Stimulated activated CD4-positive, alpha-beta T cell treated with anti-CD3 and anti-CD28 coated beads, Interleukin-12 subunit alpha, Interleukin-12 subunit beta, amount 100 ng/mL, for 48 hours (primary cell): ENCODE data around the gene CPT1B.
"Not testable (repeated sequence)": the region's sequence is repeated elsewhere in the genome, so short reads cannot be mapped to it uniquely, and the experiment has no call there.

Source experiments
- DNase-seq, 3 donors: peaks; one replicate each; pipeline ENCODE4 v3.0.0-alpha.2; 2020; ENCODE audit warnings: low read depth in 2 of 3, low spot score in 1 of 3

Gene CPT1B

DNA sequence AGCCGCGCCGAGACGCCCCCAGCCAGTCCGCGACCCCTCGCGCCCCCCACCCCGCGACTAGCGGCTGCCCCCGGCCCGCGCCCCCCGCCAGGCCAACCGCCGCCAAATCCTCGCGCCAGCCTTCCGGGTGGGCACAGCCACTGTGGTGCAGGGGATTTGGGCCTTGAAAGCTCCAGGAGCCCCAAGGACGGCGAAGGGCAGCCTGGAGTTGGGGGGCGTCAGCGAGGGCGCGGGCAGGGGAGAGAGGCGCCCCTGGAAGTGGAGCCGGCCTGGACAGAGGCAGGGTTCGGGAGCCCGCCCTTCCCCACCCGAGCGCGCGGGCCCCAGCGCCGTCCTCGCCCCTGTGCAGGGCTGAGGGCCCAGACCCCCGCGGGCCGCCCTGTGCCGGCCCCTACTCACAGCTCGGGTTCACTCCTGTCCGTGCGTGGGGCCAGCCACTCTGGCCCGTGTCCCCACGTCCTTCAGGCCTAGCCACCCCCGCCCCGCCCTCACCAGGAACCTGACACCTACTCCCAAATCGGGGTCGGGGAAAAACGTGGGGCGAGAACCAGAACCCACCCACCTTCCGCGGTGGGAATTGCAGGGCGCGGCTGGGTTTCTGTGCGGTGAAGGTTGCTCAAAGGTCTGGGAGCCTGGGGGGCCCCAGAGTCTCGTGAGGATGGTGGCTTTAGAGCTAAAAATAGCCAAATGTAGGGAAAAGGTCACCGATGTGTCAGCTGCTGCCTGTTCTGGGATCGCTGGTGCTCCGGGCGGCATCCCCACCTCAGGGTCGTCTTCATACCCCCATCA lies at the start of gene CPT1B:
TSS of gene CPT1B (minus strand) at position 441 of the 789 bp plus-strand sequence. CDS start 512 bp downstream, outside the sequence.
- no peak for DNase-seq

DNA sequence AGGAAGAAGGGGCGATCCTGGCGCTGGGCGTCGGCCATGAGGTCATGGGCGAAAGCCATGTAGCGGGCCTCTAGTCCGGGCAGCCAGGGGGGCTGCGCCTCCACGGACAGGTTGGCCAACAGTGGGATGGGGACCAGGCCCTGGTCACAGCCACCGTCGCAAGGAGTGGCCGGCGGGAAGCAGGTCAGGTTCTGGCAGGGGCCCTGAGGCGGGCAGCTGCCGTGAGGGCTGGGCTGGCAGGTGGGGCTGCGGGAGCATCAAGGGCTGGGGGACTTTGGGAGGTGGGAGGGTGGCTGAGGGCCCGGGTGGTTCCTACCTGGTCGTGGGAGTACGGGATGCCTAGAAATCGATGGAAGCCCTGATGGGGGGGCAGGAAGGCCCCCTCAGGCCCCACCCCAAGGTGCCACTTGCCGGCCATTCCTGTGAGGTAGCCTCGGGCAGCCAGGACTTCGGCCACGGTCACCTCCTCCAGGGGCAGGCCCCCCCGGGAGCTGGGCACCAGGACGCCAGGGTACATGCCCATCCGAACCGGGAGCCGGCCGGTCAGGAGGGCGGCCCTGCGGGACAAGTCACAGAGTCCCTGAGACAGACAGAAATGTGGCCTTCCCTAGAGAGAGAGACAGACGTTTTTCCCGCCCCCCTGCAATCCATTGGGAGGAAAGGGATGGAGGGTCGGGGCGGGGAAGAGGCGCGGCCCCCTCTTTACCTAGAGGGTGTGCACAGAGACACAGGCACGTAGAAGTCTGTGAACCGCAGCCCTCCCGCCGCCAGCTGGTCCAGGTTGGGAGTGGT lies 48.8 kb upstream of the CPT1B start:
- DNase-seq = no peak

DNA sequence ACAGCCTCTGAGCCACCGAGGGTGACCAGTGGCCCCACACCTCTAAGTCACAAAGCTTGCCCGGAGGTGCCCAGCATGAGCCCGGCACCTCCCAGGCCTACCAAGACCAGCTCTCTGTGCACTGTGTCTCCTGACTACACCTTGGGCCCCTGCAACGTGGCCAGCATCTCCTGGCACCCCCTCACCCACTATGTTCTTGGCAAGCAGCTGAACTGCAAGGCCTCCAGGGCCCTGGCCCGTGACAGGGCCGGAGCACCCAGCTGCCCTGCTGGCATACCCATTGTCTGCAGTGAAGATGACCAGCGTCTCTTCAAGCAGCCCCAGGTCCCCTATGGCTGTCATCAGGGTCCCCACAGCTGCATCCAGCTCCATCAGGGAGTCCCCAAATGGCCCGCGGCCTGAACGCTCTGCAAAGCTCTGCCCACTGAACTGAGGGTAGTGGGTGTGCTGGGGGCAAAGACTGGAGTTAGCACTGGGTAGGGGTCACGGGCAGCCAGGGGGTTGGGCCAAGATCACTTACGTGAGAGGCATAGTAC lies 48.2 kb upstream of the CPT1B start:
- no peak for DNase-seq

DNA sequence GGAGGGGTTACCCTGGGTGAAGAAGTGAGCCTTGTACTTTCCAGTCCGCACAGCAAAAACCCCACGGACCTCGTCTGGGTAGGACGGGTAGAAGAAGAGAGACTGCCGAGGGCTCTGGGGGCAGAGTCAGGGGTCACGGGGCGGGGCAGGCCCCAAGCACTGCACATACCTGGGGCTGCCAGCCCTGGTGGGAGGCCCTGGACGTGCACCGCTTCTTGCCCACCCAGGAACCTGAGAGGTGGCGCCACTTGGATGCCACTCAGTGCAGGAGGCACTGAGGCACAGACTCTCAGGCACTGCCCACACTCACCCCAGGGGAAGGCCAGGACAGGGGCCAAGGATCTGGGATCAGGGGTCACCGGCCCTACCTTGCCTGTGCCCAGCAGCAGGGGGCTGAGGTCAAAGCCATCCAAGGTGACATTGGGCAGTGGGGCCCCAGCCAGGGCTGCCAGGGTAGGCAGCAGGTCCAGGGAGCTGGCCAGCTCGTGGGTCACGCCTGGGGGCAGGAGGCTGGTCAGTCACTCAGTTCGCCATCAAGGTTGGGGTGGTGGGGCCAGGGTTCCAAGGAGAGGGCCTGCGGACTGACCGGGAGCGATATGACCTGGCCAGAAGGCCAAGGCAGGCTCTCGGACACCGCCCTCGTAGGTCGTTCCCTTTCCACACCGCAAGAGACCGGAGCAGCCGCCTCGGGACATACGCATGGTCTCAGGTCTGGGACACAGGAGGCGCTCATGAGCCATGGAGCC lies 47.5 kb upstream of the CPT1B start:
- no peak for DNase-seq

DNA sequence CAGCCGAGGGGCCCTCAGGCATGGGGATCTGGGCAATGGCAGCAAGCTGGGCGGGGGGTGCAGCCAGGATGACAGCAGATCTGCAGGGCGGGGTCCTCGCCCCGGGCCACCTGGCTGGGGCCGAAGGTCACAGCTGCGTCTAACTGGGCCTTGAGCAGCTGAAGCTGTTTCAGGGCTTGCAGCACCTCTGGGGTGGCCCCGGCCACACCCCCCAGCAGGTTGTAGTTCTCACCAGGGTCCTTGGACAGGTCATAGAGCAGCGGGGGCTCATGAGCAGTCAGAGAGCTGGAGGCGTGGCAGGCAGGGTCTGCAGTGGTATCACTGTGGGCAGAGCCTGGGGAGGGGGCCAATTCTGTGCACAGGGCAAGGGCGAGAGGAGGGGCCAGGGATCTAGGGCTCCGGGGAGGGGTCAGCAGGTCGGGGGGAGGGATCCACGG lies 46.9 kb upstream of the CPT1B start:
- DNase-seq = no peak

DNA sequence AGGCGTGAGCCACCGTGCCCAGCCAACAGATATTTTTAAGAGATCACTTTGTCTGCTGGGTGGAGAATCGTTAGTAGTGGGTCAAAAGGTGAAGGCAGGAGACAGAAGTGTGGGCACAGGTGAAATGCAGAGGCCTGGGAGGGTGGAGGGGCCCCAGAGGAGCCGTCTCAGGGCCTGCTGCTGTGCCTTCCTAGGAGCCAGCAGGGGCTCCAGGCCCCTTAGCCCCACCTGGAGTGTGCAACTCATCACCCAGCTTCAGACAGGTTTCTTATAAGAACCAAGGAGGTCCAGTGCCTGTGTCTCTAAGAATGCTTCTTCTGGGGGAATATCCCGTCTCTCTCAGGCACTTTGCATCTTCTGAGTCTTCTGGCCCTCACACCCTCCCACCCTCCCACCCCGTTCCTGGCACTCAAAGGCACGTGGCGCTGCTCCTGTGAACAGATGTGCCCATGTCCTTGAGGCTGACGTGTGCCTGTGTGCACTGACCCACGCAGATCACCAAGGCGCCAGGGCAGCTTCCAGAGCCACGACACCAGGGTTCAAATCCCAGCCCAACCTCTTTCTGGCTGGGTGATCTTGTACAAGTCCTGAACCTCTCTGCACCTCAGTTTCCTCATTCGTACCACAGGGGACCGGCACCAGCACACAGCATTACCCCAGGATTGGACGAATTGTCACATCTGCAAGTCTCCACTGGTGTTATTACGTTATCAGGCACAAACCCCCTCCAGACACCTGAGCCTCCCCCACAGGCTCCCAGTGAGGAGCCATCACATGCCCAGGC lies 46.3 kb upstream of the CPT1B start:
- DNase-seq = no peak

DNA sequence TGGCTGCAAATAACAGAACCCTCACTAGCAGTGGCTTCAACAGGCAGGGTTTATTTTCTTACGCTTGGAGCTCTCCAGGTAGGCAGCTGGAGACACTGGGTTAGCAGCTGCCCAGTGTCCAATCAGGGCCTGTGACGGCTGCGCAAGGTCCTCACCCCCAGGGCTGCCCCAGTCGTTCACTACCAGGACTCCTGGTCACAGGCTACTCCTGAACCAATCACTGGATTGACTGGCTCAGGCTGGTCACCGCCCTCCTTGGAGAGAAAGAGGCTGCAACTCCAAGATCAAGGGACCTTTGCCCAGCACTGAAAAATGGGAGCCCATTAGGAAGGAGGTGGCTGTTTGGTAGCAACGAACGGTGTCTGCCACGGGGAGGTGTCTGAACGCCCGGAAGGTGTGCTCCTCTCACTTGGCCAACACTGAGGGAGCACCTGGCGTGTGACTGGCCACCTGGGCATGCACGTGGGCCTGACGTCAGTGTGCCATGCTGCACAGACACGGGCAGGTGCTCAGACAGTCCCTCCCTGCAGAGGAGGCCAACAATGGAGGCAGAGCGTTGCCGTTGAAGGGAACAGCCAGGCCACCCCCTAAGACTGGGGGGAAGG lies 44.6 kb upstream of the CPT1B start:
- no peak for DNase-seq

DNA sequence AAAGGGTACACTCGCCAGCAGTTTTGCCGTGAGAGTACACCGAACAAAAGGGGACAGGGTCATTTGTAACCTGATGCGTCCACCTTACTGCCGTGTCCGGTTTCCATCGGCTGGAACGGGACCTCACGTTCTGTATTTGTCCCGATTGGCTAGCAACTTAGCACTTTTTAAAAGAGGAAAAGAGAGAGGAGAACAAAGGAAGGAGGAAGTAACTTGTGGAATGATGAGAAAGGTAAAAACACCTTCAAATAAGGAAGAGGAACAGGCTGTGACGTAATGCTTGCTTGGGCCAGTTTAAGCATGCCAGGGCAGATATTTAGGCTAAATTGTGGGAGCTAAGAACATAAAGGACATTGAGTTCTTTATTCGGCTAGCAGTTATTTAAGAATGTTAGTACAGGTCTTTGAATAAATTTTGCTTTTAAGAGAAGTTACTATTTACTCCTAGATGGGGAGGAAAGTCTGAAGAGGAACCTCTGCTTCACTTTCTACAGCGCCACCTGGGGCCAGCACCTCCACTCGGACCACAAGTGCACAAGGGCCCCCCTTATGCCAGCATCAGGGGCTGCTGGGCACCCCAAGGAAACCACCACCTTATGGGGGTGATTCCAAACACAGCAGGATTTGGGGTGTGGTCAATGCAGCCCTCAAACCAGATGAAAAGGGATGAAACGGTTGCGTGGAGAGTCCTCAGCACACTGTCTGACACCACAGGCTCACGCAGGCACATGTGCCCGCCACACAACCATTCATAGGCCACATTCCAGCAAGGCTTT lies 43.9 kb upstream of the CPT1B start:
- no peak for DNase-seq

DNA sequence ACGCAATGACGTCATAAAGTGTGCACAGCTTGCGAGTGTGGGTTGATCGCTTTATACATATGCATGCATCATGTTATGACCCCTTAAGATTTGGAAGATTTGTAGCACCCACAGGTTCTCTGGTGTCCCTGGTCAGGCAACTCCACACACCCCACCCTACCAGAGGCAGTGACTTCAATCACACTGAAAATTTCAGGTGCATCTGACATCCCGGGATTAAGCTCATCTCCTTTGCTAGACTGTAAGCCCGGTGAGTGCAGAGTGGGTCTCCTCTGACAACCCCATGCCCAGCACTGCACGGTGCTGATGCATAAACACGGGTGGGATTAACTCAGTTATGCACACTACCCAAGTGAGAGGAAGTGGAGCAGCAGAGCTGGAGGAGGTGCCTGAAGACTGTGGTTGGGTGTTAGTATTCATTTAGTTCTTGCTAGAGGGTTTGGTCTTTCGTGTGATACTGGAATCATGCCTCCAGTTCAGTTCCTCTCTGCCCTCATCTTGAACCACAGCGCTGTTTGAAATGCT lies 43.2 kb upstream of the CPT1B start:
- peak in 2 of 3 donors; percentile 25 to 51 for DNase-seq

DNA sequence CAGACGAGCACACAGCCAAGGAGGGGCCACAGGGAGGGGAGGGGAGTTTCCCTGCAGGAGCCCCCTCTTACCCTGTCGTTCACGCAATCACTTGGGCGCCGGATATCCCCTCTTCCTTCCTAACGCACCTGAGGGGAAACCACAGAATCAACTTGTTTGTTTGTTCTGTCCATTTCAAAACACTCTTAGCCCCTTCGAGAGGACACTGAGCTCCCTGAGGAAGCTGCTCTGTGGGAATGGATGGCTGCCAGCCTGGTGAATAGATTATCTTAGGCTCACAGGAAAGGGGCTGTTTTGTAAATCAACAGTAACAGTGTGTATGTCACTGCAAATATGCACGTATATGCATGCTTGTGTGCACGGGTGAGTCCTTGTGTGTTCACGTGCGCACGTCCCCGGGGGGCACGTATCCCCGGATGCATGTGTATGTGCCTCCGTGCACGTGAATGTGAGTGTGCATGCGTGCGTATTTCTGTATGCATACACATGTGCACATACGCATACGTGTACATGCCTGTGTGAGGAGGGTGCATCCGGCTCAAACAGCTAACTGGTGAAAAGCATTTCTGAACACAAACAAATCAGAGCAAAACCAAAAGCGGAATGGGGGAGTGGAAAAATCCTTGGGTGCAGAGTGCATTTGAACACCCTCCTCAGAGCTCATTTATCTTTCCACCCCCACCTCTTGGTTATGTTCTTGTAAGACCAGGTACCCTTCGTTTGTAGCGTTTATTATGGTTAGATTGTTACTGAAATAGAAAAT lies 42.5 kb upstream of the CPT1B start:
- DNase-seq = peak in 2 of 3 donors; percentile 57 to 64

DNA sequence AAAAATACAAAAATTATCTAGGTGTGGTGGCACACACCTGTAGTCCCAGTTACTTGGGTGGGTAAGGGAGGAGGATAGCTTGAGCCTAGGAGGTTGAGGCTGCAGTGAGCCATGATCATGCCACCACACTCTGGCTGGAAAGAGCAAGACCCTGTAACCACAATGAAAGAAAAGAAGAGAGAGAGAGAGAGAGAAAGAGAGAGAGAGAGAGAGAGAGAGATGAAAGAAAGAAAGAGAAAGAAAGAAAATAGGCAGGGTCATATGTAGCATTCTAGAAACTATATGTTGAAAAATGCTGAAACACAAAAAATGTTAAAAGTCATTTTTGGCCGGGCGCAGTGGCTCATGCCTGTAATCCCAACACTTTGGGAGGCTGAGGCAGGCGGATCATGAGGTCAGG lies 36.1 kb upstream of the CPT1B start:
- DNase-seq = not testable (repeated sequence)

DNA sequence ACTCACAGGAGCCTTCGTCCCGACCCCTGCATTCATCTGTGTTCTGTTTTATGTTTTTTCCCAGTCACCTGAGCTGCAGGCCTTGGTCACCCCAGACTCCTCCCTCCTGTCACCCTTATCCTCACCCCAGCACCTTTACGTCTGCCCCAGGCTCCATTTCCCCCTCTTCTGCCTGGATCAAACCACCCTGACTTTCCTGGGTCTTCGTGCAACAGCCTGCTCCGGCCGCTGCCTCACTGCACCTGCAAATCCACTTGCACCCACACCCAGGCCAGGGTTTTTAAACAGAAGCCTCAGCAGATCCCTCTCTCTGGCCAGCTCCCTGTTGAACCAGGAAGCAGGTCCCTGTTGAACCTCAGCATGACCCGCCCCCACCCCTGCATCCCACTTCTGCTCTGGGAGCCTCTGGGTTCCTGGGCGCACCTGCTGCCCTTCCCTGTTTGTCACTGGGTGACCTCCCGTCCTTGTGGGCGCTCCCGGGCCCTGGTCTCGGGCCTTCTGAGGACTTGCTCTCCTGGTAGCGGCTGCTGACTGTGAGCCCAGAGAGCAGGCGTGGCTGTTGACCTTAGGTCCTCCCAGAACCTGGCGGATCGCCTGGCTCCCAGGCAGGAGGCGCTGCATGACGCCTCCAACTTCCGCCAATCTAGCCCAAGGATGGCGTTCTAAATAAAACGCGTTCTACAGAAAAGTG lies 35.2 kb upstream of the CPT1B start:
- DNase-seq = no peak

DNA sequence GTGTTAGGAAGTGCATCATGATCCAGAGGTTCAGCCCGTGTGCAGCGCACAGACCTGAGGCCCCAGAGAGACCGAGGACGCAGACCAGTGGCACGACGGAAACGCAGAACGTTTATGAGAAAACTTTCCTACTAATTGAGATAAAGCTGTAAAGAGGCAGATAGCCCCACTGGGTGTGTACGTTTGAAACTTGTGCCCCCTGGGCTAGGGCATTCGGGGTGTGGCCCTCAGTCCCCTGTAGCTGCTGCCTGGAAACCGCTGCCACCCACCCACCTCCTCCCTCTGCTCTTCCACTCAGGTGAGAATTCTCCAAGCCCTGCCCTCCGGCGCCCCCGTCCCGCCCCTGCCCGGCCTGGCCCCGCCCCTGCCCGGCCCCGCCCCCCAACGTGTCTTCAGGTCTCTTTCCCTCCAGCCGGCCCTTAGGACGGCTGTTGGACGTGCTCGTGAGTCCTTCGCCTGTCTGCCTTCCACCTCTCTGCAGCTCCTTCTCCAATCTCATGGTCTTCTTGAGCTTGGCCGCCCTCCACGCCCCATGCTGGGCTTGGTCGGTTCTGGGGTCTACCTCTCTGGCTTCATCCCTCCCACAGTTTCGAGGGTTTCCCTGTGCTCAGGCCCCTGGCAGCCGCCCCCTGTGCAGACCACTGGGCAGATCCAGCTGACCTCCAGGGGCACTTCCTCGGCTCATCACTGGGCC lies 34.4 kb upstream of the CPT1B start:
- no peak for DNase-seq

DNA sequence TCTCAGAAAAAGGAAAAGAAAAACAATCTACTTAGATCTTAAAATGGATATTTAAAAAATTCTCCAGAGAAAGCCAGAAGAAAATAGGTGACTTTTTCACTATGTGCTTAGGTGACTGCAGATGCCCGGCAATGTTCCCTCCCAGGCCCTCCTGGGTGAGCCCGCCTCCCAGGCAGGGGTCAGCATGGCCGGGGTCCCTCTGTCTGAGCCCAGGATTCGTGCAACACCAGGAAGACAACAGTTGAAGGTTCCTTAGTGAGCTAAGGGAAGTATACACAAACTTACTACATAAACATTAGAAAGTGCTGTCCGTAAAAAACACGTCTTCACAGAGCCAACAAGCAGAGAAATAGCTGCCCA lies 33.9 kb upstream of the CPT1B start:
- no peak for DNase-seq

DNA sequence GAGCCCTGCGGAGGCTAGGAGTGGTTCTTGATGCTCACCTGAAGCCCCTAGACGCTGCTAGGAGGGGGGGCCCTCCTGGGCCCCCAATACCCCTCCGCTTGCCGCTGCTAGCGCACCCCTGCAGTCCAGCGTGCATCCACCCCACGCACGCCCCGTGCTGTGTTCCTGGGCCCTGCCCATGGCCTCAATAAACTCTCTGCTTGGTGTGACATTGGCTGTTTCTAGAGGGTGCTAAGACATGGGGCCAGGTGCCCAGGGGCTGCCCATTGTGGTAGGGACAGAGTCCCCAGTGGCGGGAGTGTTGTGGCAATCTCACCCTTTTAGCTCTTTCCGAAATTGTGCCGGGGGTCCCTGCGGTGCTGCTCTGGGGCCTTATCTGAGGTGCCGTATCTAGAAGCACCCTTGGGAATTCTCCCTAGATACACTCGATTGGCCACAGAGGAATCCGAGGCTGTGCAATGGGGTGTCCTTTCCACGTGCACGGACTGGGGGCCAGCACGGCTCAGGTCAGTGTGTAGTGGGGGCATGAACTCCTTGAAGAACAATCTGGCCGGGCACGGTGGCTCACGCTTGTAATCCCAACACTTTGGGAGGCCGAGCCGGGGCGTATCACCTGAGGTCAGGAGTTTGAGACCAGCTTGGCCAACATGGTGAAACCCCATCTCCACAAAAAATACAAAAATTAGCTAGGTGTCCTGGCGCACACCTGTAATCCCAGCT lies 33.3 kb upstream of the CPT1B start:
- DNase-seq = no peak

DNA sequence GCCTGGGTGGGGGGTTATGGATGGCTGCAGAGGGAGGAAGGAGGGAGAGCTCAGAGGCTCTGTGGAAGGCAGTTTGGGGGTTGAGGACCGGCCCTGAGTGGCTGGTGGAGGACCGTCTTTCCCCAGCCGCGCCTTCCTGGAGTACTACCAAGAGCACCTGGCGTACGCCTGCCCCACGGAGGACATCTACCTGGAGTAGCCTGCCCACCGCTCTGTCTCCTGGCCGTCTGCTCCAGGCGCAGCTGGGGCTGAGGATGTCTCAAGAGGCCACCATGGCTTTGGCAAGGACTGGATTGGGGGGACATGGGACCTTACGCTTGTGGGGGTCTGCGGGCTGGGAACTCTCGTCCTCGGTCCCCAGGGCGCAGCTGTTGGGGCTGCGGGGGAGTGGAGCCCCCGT lies 32.4 kb upstream of the CPT1B start:
- DNase-seq = no peak

DNA sequence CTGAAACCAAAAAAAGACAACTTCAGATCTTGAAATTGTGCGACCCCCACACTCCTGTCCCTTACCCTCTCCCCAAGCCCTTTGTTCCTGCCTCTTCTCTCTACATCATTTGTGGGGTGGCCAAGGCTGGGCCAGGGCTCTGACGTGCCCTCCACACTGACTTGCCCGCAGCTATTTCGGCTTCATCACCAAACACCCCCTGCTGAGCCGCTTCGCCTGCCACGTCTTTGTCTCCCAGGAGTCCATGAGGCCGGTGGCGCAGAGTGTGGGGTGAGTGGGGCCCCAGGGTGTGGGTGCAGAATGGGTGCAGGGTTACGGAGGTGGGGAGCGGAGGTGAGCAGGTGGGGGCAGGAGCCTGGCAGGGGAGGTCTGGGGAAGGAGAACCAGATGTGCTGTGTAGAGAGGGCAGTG lies 31.8 kb upstream of the CPT1B start:
- no peak for DNase-seq
